NCI-H748 (cell line): ENCODE measurements around the gene PTPRN2.

Source experiments
- DNase-seq: peaks from one replicate; lab custom pipeline; 2025; ENCODE audit not compliant: unreplicated experiment; lab: John Stamatoyannopoulos, UW

The PTPRN2 gene

GRCh38 chr7:157721468-157722136 is 866.0 kb downstream of the PTPRN2 start:
- no peak for DNase-seq

DNA sequence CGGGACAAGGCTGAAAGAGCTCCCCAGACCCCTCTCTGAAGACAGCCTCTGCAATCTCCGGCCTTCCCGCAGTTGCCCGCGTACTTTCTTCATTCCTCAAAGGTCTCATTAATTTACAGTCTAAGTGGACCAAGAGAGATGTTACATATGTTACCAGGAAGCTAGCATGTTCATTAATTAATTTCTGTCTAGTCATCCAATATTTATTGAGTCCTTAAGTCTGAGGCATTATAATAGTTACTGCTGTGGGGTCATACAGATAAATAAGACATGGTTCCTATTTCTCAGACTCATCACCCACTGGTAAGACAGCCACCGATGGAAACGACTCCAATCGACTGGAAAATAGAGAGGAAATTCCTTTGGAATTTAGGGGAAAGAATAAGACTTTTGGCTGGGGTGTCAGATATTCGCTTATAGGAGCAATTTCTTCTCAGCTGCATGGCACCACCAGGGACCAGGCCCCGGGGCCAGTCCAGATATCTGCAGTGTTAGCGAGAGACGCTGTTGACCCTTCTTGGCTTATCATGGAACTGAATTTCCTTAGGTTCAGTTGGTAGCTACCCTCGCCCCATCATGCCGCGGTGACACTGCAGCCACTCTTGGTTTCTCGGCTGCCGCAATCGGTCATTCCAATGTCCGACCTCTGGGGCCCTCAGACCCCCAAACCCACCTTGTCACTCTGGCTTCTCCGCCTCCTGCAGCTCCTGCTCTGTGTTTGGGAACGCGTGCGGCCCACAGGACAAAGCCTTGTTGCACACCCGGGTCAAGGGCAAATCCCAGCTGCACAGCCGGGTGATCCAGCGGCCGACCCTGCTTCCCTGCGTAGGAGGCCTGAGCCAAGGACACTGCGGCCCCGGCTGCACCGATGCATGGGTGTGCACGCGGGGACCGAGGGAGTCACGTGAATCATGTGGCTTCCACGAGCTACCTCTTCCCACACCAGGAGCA is 867.6 kb downstream of the PTPRN2 start:
- DNase-seq = no peak

GRCh38 chr7:157719008-157719682 is 868.5 kb downstream of the PTPRN2 start:
- no peak for DNase-seq

- DNase-seq = no peak
Measured at GRCh38 chr7:157718303-157719007, 869.2 kb downstream of the PTPRN2 start.

GRCh38 chr7:157717211-157718174 is 870.1 kb downstream of the PTPRN2 start:
- DNase-seq = no peak

GRCh38 chr7:157715938-157716280 is 871.7 kb downstream of the PTPRN2 start:
- no peak for DNase-seq

- no peak for DNase-seq
Measured at GRCh38 chr7:157715071-157715937, 872.3 kb downstream of the PTPRN2 start.

DNA sequence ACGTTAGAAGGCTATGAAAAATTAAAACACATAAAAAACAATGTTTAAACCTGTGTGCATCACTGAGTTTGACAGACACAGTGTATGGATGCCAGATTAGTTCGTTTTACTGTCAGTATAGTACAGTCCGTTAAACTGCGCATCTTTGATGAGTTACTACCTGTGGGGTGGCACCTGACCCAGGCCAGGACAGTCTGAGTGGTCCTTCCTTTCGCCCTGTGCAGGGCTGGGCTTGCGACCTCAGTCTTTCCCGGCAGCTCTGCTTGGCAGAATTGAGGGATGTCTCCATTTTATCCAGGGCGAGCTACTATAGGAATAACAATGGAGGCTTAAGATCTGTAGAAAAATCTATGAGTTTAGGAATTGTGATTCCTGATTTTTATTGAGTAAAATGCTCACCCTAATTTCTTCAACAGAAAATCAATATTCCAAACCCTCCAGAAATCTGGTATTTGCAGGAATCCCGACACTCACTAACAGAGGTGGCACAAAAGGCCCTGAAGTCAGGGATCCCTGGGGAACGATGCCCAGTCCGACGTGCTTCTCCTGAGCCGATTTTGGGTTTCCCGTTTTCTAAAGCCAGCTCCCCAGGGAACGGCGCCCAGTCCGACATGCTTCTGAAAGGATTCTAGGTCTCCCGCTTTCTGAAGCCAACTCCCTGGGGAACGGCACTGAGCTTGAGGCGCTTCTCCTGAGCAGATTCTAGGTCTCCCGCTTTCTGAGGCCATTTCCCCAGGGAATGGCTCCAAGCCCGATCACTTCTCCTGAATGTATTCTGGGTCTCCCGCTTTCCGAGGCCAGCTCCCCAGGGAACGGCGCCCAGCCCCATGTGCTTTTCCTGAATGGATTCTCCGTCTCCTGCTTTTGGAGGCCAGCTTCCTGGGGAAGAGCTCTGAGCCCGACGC is 873.2 kb downstream of the PTPRN2 start:
- DNase-seq = no peak

DNA sequence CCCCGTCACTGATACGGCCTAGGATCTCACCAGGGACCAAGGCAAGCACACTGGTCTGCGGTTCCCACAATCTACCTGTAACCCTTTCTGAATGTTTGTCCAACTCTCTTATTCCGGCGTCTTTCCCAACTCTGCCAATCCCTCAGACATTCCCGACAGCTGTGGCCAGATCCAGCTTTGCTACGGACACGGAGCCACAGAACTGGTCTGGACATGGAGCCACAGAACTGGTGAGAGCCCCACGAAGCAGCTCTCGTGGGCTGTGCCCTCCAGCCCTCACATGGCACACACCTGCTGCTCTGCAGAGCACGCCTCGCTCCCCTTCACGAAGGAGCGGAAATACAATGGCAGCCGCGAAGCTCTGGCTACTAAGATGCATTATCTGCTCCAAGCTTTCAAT is 874.0 kb downstream of the PTPRN2 start:
- no peak for DNase-seq

- DNase-seq = no peak
Measured at GRCh38 chr7:157712666-157713235, 874.9 kb downstream of the PTPRN2 start.

DNA sequence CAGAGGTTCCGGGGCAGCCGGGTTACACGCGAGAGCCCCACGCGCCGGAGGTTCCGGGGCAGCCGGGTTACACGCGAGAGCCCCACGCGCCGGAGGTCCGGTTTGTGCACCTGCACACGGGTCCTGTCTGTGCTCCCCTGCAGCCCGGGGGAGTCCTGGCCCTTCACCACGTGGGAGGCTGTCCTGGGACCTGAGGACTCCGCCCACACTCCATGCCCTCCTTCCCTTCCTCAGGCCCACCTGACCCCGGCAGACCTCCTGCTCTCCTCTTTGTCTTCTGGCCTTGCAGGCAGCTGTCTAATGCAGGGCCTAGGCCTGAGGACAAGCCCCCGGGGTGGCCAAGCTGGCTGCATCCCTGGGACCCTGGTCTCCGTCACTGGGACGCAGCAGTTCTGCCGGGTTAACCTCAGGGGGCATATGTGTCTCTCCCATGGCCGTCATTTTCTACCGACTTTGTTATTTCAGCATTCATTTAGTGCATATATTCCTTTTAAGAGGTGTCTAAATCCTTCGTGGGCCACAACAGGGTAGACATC is 876.2 kb downstream of the PTPRN2 start:
- DNase-seq = no peak

DNA sequence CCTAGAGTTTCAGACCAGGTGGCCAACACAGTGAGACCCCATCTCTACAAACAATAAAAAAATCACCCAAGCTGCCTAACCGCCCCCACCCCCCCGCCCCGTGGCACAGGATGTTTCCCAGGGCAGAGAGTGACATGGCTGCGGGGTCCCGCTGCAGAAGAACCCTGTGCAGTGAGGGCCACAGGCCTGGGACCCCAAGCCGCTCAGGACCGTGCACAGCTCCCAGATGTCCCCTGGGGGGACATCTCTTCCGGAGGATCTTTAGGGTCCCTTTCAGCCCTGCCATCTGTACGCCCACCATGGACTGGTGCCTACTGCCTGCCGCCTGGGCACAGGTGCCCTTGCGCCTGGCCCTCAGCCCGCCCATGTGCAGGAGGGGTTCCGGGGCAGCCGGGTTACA is 877.2 kb downstream of the PTPRN2 start:
- DNase-seq = no peak

DNA sequence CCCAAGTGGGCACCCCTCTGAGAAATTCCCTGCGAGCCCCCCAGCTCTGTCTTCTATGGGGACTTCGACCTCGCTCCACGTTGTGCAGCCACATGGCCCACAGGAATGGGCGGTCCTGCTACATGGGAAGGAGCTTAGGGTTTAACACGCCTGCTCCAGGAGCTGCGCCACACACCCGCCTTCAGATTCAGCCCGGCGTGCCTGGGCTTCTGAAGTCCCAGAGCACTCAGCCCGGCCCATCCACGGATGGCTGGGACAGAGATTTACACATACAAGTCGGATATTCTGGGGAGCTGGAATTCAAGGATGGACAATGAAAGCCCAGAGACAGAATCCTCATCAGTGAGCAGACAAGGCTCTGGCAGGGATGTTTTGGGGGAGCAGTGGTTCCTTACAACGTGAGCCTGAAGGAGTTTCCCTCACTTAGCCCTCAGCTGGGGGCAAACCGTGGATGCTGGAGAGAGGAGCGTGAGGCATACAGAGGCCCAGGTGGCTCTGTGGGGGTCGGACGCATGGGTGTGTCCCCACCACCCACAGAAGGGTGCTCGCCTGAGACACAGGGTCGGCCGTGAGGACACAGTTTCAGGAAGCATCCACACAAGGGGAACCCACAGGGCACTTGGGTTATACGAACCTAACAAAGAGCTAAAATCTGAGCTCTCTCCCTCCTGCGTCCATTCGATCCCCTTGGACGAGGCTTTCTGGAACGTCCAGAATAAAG is 877.9 kb downstream of the PTPRN2 start:
- DNase-seq = no peak

- no peak for DNase-seq
Measured at GRCh38 chr7:157708919-157709295, 878.7 kb downstream of the PTPRN2 start.

GRCh38 chr7:157707983-157708918 is 879.4 kb downstream of the PTPRN2 start:
- DNase-seq = no peak

- DNase-seq = no peak
Measured at GRCh38 chr7:157704365-157704764, 883.3 kb downstream of the PTPRN2 start.
